H9 (cell line): ENCODE measurements around the gene RBM3. TPM values are rescaled to one million over a fixed set of nuclear protein-coding genes. Genes with fewer than 3 reads are reported as not detected.

Experiments
- DNase-seq: peaks from one replicate; pipeline ENCODE4 v3.0.0-alpha.2; 2017
- H2AFZ ChIP-seq: one replicate; pipeline ENCODE4 v1.6.1; 2013; ENCODE audit warnings: mild to moderate bottlenecking, low read length, control low read depth, moderate library complexity
- H2AK5ac ChIP-seq: 2 replicates; pipeline ENCODE4 v1.6.1; 2013; ENCODE audit warnings: low read length, control low read depth, mixed read lengths; ENCODE audit not compliant: insufficient read length
- H2BK120ac ChIP-seq: one replicate; pipeline ENCODE4 v1.6.1; 2013; ENCODE audit warnings: low read depth, mild to moderate bottlenecking, low read length, control low read depth, inconsistent platforms; ENCODE audit not compliant: poor library complexity, severe bottlenecking
- H2BK12ac ChIP-seq: 2 replicates; pipeline ENCODE4 v1.6.1; 2013; ENCODE audit warnings: low read length, control low read depth, mixed read lengths, low read depth; ENCODE audit not compliant: insufficient read length
- H2BK15ac ChIP-seq: 2 replicates; pipeline ENCODE4 v1.6.1; 2013; ENCODE audit warnings: low read depth, low read length, control low read depth
- H2BK20ac ChIP-seq: one replicate; pipeline ENCODE4 v1.6.1; 2013; ENCODE audit warnings: low read depth, mild to moderate bottlenecking, low read length, control low read depth, inconsistent platforms; ENCODE audit not compliant: poor library complexity, severe bottlenecking
- H2BK5ac ChIP-seq: 2 replicates; pipeline ENCODE4 v1.6.1; 2013; ENCODE audit warnings: low read length, control low read depth, mixed read lengths; ENCODE audit not compliant: insufficient read length
- H3K14ac ChIP-seq: 2 replicates; pipeline ENCODE4 v1.6.1; 2013; ENCODE audit warnings: low read length, control low read depth; ENCODE audit not compliant: insufficient read depth
- H3K18ac ChIP-seq: 2 replicates; pipeline ENCODE4 v1.6.1; 2013; ENCODE audit warnings: low read depth, mild to moderate bottlenecking, mixed read lengths, low read length, control low read depth; ENCODE audit not compliant: insufficient read length
- H3K23ac ChIP-seq: 2 replicates; pipeline ENCODE4 v1.6.1; 2013; ENCODE audit warnings: low read length, control low read depth, mixed read lengths, low read depth; ENCODE audit not compliant: insufficient read length
- H3K23me2 ChIP-seq: 2 replicates; pipeline ENCODE4 v1.6.1; 2013; ENCODE audit warnings: low read depth, mild to moderate bottlenecking, mixed read lengths, low read length, control low read depth; ENCODE audit not compliant: insufficient read length, poor library complexity, severe bottlenecking
- H3K27ac ChIP-seq: 2 replicates; pipeline ENCODE4 v1.5.1; 2013; ENCODE audit warnings: low read length, control low read depth, mixed read lengths, low read depth; ENCODE audit not compliant: insufficient read length
- H3K27me3 ChIP-seq: 2 replicates; pipeline ENCODE4 v1.6.1; 2013; ENCODE audit warnings: low read length, control low read depth, inconsistent platforms; ENCODE audit not compliant: insufficient read depth
- H3K4ac ChIP-seq: 2 replicates; pipeline ENCODE4 v1.6.1; 2013; ENCODE audit warnings: low read depth, mild to moderate bottlenecking, control low read depth, inconsistent platforms, low read length, moderate library complexity
- H3K4me1 ChIP-seq: 2 replicates; pipeline ENCODE4 v1.6.1; 2013; ENCODE audit warnings: low read length, control low read depth, inconsistent platforms; ENCODE audit not compliant: insufficient read depth
- H3K4me2 ChIP-seq: 2 replicates; pipeline ENCODE4 v1.6.1; 2013; ENCODE audit warnings: low read length, control low read depth, mixed read lengths; ENCODE audit not compliant: insufficient read length, insufficient read depth
- H3K56ac ChIP-seq: 2 replicates; pipeline ENCODE4 v1.6.1; 2013; ENCODE audit warnings: low read depth, mild to moderate bottlenecking, mixed read lengths, low read length, control low read depth; ENCODE audit not compliant: insufficient read length
- H3K79me1 ChIP-seq: 2 replicates; pipeline ENCODE4 v1.6.1; 2013; ENCODE audit warnings: low read depth, mild to moderate bottlenecking, moderate library complexity, low read length, control low read depth, inconsistent platforms; ENCODE audit not compliant: insufficient read depth, poor library complexity, severe bottlenecking
- H3K79me2 ChIP-seq: 2 replicates; pipeline ENCODE4 v1.6.1; 2013; ENCODE audit warnings: low read length, control low read depth, inconsistent platforms; ENCODE audit not compliant: insufficient read depth
- H3K9ac ChIP-seq: 2 replicates; pipeline ENCODE4 v1.6.1; 2013; ENCODE audit warnings: low read length, control low read depth, mixed read lengths; ENCODE audit not compliant: insufficient read length; ENCODE audit errors: extremely low read depth
- H3K9me3 ChIP-seq: one replicate; pipeline ENCODE4 v1.6.1; 2013; ENCODE audit warnings: low read depth, low read length, inconsistent platforms; ENCODE audit not compliant: control insufficient read depth
- H3T11ph ChIP-seq: one replicate; pipeline ENCODE4 v1.6.1; 2013; ENCODE audit warnings: mild to moderate bottlenecking, low read length, control low read depth, inconsistent platforms
- H4K20me1 ChIP-seq: one replicate; pipeline ENCODE4 v1.6.1; 2013; ENCODE audit not compliant: control insufficient read depth, insufficient read length, insufficient read depth
- H4K5ac ChIP-seq: 2 replicates; pipeline ENCODE4 v1.6.1; 2013; ENCODE audit warnings: low read depth, mild to moderate bottlenecking, mixed read lengths, low read length, control low read depth; ENCODE audit not compliant: insufficient read length
- H4K8ac ChIP-seq: replicated peaks from 2 replicates; pipeline ENCODE4 v1.6.1; 2013; ENCODE audit warnings: low read length, control low read depth, mixed read lengths, low read depth; ENCODE audit not compliant: insufficient read length
- H4K91ac ChIP-seq: 2 replicates; pipeline ENCODE4 v1.6.1; 2013; ENCODE audit warnings: low read depth, mild to moderate bottlenecking, moderate library complexity, mixed read lengths, low read length, control low read depth; ENCODE audit not compliant: insufficient read length
- H3K27ac Mint-ChIP-seq, 3 experiments: 2 replicates in 2 of 3; 3 replicates in 1 of 3; pipeline ENCODE4 v1.8.0; 2020 to 2021; ENCODE audit warnings: mixed read lengths in 3 of 3, mild to moderate bottlenecking in 1 of 3, moderate library complexity in 1 of 3
- H3K27me3 Mint-ChIP-seq: 2 replicates; pipeline ENCODE4 v1.8.0; 2021; ENCODE audit warnings: low read depth, mild to moderate bottlenecking, moderate library complexity, mixed read lengths
- H3K36me3 Mint-ChIP-seq, 3 experiments: 2 replicates in 2 of 3; 3 replicates in 1 of 3; pipeline ENCODE4 v1.8.0; 2020 to 2021; ENCODE audit warnings: low read depth in 3 of 3, mixed read lengths in 3 of 3; ENCODE audit not compliant: insufficient read depth in 1 of 3
- H3K4me1 Mint-ChIP-seq, 2 experiments: 2 replicates each; pipeline ENCODE4 v1.8.0; 2020; ENCODE audit warnings: mixed read lengths in 2 of 2
- H3K4me3 Mint-ChIP-seq, 2 experiments: 2 replicates in 1 of 2; 3 replicates in 1 of 2; pipeline ENCODE4 v1.8.0; 2020 to 2021; ENCODE audit warnings: mild to moderate bottlenecking in 2 of 2, mixed read lengths in 2 of 2, moderate library complexity in 1 of 2
- H3K9me3 Mint-ChIP-seq, 2 experiments: 2 replicates in 1 of 2; 3 replicates in 1 of 2; pipeline ENCODE4 v1.8.0; 2020; ENCODE audit warnings: mild to moderate bottlenecking in 2 of 2, mixed read lengths in 2 of 2, moderate library complexity in 1 of 2
- WGBS: extraction: QIAGEN DNeasy Blood & Tissue Kit; methylation state at CpG from one replicate; pipeline ENCODE4 v1.1.7; 2013; ENCODE audit warnings: missing lambda C conversion rate, low lambda C conversion rate, mixed read lengths; ENCODE audit not compliant: insufficient read length; ENCODE audit errors: extremely low coverage; 5-methylcytosine and 5-hydroxymethylcytosine counted together
- total RNA-seq: library from RNA; stranded (reverse); gene quantifications from 2 replicates; pipeline ENCODE4 v1.2.1, GENCODE V29; 2021
- TF ChIP-seq, protein P1 (sequence below): fragments of 200-600 bp; sonication (generic); conservative IDR thresholded peaks from 3 replicates; pipeline ENCODE4 v1.8.0; 2021; ENCODE audit warnings: antibody characterized with exemption, mild to moderate bottlenecking

Gene RBM3
- total RNA-seq, 1 experiment from 2014 or later: 264 TPM

DNA sequence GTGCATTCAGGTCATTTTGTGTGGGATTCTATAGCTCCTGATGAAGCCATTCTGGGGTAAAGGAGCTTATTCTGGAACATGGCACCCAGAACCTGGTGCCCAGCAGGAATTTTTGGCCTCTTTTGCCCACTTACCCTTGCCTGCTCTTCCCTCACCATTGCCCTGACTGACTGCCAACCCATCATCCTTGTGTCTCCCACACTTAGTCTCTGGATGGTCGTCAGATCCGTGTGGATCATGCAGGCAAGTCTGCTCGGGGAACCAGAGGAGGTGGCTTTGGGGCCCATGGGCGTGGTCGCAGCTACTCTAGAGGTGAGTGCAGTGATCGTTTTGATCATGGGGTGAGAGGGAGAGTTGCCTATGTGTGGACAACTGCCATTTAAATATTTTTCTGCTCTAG is 1.8 kb downstream of the RBM3 start:
- Histone ChIP-seq H3K18ac (no peak overlapping the region), H3K4me1 (0 out of 2 replicates have a peak, but pooled peaks cover 2% of the 10 kb centered on the region), H2BK5ac (no peak overlapping the region), H3K27ac (no peak overlapping the region), H4K91ac (no peak overlapping the region), H3K79me1 (no peaks in the 10 kb centered on the region), H3K4ac (no peak overlapping the region), H2AFZ (no peak overlapping the region), H4K20me1 (no peaks in the 10 kb centered on the region), H2BK20ac (no peak overlapping the region), H3K9me3 (peaks cover 29% of the 10 kb centered on the region), H4K5ac (no peak overlapping the region), H3K23me2 (peaks cover 4% of the 10 kb centered on the region), H3K14ac (no peak overlapping the region), H3K56ac (no peak overlapping the region), H3K4me2 (no peak overlapping the region), H3K27me3 (no peaks in the 10 kb centered on the region), H3K79me2 (no peaks in the 10 kb centered on the region; the same call in 1 of the 2 replicates), H3T11ph (no peak overlapping the region), H2BK120ac (no peak overlapping the region), H2AK5ac (no peak overlapping the region), H3K23ac (no peak overlapping the region), H3K9ac (no peak overlapping the region), H2BK12ac (no peak overlapping the region), H2BK15ac (no peak overlapping the region; the same call in 1 of the 2 replicates), H4K8ac (no peak overlapping the region)
- Mint-ChIP-seq H3K36me3 (peaks cover 41 to 56% (median 52%) of the 10 kb centered on the region in 3 experiments), H3K27me3 (no peaks in the 10 kb centered on the region; the same call in none of the 2 replicates), H3K4me3 (peak overlapping the region in 1 of 2 experiments; percentile 96; a peak in 3 of 5 replicates), H3K9me3 (peaks cover 70 to 79% of the 10 kb centered on the region in 2 experiments), H3K4me1 (peaks cover 0 to 11% of the 10 kb centered on the region in 2 experiments; a peak in 3 of 4 replicates), H3K27ac (no peak overlapping the region; a peak in 1 of 7 replicates)
- TF ChIP-seq, protein P1, sequence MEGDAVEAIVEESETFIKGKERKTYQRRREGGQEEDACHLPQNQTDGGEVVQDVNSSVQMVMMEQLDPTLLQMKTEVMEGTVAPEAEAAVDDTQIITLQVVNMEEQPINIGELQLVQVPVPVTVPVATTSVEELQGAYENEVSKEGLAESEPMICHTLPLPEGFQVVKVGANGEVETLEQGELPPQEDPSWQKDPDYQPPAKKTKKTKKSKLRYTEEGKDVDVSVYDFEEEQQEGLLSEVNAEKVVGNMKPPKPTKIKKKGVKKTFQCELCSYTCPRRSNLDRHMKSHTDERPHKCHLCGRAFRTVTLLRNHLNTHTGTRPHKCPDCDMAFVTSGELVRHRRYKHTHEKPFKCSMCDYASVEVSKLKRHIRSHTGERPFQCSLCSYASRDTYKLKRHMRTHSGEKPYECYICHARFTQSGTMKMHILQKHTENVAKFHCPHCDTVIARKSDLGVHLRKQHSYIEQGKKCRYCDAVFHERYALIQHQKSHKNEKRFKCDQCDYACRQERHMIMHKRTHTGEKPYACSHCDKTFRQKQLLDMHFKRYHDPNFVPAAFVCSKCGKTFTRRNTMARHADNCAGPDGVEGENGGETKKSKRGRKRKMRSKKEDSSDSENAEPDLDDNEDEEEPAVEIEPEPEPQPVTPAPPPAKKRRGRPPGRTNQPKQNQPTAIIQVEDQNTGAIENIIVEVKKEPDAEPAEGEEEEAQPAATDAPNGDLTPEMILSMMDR: no peak
- DNase-seq: no peak
- no CpG with 5 or more reads among the region's 6 CpGs for WGBS
